ENCODE data around the gene GRK2. TPM values are rescaled to one million over a fixed set of nuclear protein-coding genes. Genes with fewer than 3 reads are reported as not detected.
A peak's percentile ranks its signal among the peaks of the same experiment; 100 is the strongest.

Gene GRK2
- total and polyA plus RNA-seq, 9 of the 15 experiments (the other 6 are each of a cell fraction or from before 2014, with no cell fraction given) = 0.24 to 95.8 (median 56.5) TPM

DNA sequence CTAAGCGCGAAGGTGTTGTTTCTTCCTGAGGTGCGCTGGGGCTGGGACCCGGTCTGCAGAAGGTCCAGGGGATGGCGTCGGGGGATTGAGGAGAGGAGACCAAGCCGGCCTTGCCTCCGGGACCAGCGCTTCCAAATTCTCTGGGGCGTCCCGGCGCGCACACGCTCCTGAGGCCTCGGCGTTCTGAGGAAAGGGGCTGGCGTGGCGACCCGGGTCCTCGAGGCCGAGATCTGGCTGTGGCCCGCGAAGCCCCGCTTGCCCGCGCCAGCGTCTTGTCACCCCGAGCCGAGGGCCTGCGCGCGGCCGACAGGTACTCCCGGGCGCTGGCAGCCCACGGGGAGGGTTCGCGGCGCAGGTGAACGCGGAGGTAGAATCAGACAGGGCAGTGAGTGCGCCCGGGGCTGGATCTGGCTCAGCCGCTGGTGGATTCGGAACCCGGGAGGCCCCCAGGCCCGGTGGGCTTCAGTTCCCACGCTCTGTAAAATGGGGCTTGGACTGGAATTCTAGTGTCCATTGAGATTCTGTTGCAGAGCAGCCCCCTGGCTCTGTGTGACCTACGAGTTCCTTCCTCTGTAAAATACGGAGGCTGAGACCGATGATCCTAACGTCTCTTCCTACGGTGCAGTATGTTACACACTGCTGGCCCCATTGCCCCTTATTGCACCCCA lies 51.7 kb downstream of the GRK2 start (continued):
- 0 out of 2 replicates have a peak, but pooled peaks have one; percentile 31 for TF ChIP-seq ZC3H4 (CRISPR knock-in tag; IDR thresholded peaks at IDR 0.05; ENCODE audit: borderline replicate concordance)
- TF ChIP-seq SIRT6 (IDR thresholded peaks at IDR 0.05; ENCODE audit: low read depth, low read length) = no peak
- TF ChIP-seq, protein P1, sequence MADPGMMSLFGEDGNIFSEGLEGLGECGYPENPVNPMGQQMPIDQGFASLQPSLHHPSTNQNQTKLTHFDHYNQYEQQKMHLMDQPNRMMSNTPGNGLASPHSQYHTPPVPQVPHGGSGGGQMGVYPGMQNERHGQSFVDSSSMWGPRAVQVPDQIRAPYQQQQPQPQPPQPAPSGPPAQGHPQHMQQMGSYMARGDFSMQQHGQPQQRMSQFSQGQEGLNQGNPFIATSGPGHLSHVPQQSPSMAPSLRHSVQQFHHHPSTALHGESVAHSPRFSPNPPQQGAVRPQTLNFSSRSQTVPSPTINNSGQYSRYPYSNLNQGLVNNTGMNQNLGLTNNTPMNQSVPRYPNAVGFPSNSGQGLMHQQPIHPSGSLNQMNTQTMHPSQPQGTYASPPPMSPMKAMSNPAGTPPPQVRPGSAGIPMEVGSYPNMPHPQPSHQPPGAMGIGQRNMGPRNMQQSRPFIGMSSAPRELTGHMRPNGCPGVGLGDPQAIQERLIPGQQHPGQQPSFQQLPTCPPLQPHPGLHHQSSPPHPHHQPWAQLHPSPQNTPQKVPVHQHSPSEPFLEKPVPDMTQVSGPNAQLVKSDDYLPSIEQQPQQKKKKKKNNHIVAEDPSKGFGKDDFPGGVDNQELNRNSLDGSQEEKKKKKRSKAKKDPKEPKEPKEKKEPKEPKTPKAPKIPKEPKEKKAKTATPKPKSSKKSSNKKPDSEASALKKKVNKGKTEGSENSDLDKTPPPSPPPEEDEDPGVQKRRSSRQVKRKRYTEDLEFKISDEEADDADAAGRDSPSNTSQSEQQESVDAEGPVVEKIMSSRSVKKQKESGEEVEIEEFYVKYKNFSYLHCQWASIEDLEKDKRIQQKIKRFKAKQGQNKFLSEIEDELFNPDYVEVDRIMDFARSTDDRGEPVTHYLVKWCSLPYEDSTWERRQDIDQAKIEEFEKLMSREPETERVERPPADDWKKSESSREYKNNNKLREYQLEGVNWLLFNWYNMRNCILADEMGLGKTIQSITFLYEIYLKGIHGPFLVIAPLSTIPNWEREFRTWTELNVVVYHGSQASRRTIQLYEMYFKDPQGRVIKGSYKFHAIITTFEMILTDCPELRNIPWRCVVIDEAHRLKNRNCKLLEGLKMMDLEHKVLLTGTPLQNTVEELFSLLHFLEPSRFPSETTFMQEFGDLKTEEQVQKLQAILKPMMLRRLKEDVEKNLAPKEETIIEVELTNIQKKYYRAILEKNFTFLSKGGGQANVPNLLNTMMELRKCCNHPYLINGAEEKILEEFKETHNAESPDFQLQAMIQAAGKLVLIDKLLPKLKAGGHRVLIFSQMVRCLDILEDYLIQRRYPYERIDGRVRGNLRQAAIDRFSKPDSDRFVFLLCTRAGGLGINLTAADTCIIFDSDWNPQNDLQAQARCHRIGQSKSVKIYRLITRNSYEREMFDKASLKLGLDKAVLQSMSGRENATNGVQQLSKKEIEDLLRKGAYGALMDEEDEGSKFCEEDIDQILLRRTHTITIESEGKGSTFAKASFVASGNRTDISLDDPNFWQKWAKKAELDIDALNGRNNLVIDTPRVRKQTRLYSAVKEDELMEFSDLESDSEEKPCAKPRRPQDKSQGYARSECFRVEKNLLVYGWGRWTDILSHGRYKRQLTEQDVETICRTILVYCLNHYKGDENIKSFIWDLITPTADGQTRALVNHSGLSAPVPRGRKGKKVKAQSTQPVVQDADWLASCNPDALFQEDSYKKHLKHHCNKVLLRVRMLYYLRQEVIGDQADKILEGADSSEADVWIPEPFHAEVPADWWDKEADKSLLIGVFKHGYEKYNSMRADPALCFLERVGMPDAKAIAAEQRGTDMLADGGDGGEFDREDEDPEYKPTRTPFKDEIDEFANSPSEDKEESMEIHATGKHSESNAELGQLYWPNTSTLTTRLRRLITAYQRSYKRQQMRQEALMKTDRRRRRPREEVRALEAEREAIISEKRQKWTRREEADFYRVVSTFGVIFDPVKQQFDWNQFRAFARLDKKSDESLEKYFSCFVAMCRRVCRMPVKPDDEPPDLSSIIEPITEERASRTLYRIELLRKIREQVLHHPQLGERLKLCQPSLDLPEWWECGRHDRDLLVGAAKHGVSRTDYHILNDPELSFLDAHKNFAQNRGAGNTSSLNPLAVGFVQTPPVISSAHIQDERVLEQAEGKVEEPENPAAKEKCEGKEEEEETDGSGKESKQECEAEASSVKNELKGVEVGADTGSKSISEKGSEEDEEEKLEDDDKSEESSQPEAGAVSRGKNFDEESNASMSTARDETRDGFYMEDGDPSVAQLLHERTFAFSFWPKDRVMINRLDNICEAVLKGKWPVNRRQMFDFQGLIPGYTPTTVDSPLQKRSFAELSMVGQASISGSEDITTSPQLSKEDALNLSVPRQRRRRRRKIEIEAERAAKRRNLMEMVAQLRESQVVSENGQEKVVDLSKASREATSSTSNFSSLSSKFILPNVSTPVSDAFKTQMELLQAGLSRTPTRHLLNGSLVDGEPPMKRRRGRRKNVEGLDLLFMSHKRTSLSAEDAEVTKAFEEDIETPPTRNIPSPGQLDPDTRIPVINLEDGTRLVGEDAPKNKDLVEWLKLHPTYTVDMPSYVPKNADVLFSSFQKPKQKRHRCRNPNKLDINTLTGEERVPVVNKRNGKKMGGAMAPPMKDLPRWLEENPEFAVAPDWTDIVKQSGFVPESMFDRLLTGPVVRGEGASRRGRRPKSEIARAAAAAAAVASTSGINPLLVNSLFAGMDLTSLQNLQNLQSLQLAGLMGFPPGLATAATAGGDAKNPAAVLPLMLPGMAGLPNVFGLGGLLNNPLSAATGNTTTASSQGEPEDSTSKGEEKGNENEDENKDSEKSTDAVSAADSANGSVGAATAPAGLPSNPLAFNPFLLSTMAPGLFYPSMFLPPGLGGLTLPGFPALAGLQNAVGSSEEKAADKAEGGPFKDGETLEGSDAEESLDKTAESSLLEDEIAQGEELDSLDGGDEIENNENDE (IDR thresholded peaks at IDR 0.05; ENCODE audit: low read depth, low read length) = no peak
- TF ChIP-seq, protein P2, sequence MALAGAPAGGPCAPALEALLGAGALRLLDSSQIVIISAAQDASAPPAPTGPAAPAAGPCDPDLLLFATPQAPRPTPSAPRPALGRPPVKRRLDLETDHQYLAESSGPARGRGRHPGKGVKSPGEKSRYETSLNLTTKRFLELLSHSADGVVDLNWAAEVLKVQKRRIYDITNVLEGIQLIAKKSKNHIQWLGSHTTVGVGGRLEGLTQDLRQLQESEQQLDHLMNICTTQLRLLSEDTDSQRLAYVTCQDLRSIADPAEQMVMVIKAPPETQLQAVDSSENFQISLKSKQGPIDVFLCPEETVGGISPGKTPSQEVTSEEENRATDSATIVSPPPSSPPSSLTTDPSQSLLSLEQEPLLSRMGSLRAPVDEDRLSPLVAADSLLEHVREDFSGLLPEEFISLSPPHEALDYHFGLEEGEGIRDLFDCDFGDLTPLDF (CRISPR knock-in tag; IDR thresholded peaks at IDR 0.05) = peak; percentile 69; the same call in 1 of the 2 replicates
- TF ChIP-seq, protein P3, sequence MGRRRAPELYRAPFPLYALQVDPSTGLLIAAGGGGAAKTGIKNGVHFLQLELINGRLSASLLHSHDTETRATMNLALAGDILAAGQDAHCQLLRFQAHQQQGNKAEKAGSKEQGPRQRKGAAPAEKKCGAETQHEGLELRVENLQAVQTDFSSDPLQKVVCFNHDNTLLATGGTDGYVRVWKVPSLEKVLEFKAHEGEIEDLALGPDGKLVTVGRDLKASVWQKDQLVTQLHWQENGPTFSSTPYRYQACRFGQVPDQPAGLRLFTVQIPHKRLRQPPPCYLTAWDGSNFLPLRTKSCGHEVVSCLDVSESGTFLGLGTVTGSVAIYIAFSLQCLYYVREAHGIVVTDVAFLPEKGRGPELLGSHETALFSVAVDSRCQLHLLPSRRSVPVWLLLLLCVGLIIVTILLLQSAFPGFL (CRISPR knock-in tag; IDR thresholded peaks at IDR 0.05) = 0 out of 2 replicates have a peak, but pooled peaks have one; percentile 53
- TF ChIP-seq TGIF2 (CRISPR knock-in tag; IDR thresholded peaks at IDR 0.05) = peak; percentile 41; the same call in 1 of the 2 replicates
- no peak for TF ChIP-seq FOSL1 (tag; conservative IDR thresholded peaks at IDR 0.05)
- TF ChIP-seq, protein P4, sequence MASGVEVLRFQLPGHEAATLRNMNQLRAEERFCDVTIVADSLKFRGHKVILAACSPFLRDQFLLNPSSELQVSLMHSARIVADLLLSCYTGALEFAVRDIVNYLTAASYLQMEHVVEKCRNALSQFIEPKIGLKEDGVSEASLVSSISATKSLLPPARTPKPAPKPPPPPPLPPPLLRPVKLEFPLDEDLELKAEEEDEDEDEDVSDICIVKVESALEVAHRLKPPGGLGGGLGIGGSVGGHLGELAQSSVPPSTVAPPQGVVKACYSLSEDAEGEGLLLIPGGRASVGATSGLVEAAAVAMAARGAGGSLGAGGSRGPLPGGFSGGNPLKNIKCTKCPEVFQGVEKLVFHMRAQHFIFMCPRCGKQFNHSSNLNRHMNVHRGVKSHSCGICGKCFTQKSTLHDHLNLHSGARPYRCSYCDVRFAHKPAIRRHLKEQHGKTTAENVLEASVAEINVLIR (CRISPR knock-in tag; IDR thresholded peaks at IDR 0.05) = no peak
- peak; percentile 57; the same call in 1 of the 2 replicates for TF ChIP-seq ZNF263 (CRISPR knock-in tag; IDR thresholded peaks at IDR 0.05; ENCODE audit: borderline replicate concordance)
- no peak for TF ChIP-seq CHD2 (IDR thresholded peaks at IDR 0.05; ENCODE audit: low read depth, low read length)
- 0 out of 2 replicates have a peak, but pooled peaks have one; percentile 0 for TF ChIP-seq ZKSCAN1 (IDR thresholded peaks at IDR 0.05; ENCODE audit: low read depth, low read length)
- 0 out of 2 replicates have a peak, but pooled peaks have one; percentile 7 for TF ChIP-seq CBFB (CRISPR knock-in tag; IDR thresholded peaks at IDR 0.05)
- no peak for TF ChIP-seq ZBED1 (IDR thresholded peaks at IDR 0.05)

Data from K562 (cell line).